ENCODE data around the gene NKX6-2.
"Not testable (repeated sequence)": the region's sequence is repeated elsewhere in the genome, so short reads cannot be mapped to it uniquely, and the experiment has no call there.

Gene NKX6-2

DNA sequence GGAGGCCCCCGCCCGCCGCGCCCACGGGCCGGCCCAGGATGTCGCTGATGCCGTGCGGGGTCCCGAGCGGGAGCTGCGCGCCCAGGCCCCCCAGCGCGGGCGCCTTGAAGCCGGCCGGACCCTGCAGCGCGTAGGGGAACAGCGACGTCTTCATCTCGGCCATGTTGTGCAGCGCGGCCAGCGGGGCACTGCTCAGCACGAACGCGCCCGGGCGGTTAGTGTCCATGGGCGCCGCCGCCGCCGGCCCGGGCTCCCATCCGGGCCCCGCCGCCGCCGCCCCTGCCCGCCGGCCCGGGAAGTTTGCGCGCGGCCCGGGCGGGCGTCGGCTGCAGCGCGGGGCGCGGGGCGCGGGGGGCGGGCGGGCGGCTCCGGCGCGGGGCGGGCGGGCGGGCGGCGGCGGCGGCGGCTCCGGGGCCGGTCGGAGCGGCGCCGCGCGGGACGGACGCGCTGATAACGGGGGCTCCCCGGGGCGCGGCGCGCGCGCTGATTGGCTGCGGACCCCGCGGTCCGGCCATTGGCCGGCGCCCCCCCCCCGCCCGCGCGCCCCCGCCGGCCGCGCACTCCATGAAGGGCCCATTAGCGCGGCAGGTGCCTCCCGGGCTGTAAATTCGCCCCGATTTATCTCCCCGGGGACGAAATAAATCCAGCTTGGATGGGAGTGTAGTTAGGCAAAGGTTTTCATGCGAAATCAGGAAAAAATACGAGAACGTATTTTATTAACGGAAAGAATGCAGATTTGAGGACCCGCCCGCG is at the start of gene NKX6-2:
Gene NKX6-2, minus strand, starts transcription at position 425 of the 753 bp plus-strand sequence. Its CDS starts 199 bp downstream, at position 226.
- no peak for DNase-seq

DNA sequence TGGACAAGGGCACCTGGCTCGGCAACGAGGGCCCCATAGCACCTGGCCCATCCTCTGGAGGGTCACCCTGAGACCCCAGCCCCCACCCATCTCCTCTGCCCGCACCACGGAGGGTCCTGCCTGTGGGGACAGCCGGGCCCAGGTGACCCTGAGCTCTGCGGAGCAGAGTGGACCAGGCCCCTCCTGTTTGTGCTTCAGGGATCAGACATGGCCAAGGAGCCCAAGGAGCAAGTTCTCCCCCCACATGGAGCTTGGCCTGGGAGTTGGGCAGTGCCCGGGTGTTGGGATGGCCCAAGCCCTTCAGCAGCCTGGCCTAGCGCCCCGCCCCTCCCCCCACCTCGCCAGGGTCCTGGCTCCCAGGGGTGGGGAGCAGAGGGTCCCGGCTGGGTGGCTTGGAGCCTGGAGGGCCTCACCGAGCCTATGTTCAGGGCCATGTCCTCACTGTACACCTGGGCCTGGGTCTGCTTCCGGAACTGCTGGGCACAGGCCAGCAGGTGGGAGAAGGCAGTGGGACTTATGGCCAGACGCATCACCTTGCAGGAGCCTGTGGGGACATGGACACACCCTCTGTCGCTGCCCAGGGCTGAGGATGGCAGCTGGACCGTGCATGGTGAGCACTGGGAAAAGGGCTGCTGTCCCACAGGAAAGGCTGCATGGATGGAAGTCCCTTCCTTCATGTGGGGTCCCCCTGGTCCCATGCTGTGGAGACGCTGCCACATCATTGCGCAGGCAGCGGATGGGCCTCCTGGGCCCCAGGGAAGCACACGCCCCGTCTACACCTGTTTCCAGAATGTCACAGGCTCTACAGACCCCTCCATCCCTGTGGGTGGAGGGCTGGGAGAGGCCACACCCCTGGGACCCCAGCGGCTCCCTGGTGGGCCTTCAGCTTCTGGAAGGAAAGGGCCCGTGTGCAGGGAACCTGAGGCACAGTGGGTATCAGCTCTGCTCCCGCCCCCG is 49.2 kb upstream of the NKX6-2 start:
- no peak for DNase-seq

DNA sequence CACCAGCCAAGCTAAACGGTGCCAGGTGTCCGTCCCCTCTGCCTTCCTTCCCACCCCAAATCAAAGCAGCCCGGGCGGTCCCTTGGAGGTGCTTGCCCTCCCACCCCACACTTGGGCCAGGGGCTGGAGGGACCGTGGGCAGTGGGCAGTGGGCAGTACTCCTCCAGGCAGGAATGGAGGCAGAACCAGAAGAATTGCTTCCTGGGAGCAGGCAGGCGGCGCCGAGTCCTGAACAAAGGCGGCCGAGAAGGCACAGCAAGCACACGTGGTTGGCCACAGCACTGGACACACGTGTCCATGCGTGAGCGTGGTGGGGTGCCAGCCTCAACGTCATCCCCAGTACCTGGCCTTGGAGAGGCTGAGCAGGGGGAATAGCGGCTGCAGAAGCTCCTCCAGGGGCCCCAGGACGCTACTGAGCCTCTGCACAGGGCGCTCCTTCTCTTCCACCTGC is 48.4 kb upstream of the NKX6-2 start:
- DNase-seq: no peak

DNA sequence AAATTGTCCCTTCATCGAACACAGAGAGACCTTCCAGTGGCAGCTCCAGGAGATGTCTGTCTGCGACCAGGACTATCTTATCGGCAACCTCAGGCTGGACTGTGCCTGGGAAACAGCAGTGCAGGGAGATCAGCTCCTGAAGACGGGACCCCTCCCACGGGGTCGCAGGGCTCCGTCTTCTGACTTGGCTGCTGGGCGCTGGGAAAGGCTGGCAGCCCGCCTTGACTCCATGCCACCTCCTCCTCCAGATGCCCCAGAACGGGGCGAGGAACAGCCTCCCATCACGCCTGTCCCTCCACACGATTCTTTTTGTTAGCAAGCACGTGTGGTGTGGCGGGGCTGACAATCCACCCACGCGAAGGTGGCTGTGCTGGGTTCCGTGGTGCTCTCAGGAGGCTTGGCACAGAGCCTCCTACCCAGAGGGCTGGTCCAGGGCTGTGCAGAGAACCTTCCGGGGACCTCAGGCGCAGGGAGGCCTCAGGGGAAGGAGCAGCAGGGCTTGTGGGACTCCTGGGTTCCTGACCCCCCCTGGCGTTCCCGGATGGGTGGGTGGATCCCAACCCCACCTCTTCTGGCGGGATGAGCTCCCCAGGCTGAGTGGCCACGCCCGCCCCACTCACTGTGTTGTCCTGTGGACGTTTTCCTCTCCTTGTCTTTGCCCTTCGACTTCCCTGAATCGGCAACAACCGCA is 47.6 kb upstream of the NKX6-2 start:
- DNase-seq: no peak

DNA sequence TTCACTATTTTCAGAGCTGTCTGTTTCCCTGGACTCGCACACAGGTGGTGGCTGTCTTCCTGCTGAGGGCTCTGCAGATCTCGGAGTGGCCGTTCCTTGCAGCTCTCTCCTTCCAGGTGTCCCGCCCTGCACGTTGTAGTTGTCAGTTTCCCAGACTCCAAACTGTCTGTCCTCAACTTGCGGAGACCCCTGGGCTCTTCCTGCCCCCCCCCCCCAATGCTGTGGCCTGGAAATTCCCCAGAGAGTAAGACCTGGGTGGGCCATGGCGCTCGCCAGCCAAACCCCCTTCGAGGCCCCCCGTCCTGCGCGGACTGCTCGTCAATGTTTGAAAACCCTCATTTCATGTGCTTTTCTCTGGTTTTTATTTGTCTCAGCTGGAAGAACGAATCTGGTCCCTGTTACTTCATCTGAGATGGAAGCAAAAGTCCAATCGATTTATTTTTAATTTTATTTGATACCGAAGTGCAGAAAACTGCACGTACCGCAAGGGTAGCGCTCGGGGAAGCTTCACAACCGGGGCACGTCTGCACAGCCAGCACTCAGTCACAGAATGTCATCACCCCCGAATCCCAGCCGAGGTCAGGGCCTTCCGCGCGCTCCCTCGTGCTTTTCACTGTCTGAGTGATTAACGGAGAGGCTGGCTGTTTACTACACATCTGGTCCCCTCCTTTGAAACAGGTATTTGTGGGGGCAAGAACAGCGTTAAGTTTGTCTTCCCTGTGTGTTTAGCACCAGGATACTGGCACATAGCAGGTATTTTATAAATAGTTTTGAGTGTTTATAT is 46.4 kb upstream of the NKX6-2 start:
- no peak for DNase-seq

- no peak for DNase-seq
Measured at GRCh38 chr10:132829403-132829802, 43.5 kb upstream of the NKX6-2 start.

GRCh38 chr10:132828681-132829080 is 42.7 kb upstream of the NKX6-2 start:
- no peak for DNase-seq

DNA sequence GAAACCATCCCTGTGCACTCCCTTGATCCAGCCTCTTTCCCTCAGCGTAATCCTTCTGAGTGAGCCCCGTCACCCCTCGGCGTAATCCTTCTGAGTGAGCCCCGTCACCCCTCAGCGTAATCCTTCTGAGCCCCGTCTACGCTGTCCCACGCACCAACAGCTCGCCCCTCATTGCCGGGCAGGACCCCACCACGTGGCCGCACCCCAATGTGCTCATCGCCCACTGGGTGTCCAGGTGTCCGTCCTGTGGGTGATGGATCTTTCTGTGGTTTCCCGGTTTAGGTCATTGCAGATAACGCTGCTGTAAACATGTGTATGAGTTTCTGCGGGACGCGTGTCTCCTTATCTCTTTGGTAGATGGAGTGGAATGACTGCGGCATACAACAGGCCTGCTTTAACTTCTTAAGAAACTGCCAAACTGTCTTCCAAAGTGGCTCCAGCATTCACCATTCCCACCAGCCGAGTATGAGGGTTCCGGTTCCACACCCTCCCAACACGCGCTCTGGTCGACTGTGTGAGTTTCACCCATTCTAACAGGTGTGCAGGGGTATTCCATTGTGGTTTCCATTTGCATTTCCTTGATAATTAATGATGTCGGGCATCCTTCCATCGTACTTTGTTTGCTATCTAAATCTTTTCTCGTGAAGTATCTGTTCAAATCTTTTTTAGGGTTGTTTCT is 42.1 kb upstream of the NKX6-2 start:
- no peak for DNase-seq

DNA sequence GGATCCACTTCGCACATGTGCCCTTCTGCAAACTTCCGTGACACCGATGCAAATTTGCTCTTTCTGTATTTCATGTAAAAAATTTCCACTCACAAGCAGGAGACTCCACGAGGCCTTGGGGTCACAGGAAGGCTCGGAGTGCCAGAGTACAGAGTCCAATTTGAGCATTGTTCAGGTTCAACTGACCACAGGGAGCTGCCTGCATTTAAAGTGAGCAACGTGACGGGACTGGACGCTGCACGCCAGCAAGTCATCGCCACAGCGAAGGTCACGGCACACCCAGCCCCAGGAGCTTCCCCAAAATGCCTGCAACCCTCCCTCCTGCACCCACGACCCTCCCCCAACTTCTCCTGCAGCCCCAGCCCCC is 41.5 kb upstream of the NKX6-2 start:
- no peak for DNase-seq

GRCh38 chr10:132826524-132827422 is 40.8 kb upstream of the NKX6-2 start:
- DNase-seq: no peak

GRCh38 chr10:132825783-132826523 is 40.0 kb upstream of the NKX6-2 start:
- DNase-seq: not testable (repeated sequence)

DNA sequence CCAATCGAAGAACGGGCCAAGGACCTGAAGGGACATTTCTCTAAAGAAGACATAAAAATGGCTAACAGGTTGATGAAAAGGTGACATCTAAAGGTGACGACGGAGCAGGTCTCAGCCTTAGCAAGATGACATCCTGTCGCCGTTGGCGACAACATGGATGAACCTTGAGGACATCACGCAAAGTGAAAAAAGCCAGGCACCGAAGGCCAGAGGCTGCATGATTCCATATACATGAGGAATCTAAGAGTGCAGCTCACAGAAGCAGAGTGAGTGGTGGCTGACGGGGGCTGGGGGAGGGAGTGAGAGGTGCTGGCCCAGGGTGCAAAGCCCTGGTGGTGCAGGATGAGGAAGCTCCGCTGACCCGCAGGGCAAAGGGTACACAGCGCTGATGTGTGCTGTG is 34.1 kb upstream of the NKX6-2 start:
- no peak for DNase-seq

- no peak for DNase-seq
Measured at GRCh38 chr10:132817701-132818211, 31.8 kb upstream of the NKX6-2 start.

DNA sequence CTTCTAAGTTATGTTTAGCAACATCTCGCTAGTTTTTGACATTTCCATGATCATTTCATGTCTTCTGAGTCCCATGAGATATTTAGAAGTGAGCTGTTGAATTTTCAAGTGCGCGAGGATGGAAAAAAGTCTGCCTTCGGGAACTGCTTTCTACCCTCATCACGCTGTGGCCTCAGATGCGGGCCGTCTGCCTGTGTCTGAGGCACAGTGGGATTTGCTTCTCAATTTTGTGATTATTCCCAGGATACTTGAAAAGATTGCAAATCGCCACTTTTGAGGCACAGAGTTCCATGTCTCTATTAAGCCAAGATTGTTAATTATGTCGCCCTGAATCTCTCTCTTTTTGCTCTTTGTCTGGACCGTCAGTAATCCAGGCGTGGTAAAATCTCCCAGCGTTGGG is 30.8 kb upstream of the NKX6-2 start:
- DNase-seq: no peak

DNA sequence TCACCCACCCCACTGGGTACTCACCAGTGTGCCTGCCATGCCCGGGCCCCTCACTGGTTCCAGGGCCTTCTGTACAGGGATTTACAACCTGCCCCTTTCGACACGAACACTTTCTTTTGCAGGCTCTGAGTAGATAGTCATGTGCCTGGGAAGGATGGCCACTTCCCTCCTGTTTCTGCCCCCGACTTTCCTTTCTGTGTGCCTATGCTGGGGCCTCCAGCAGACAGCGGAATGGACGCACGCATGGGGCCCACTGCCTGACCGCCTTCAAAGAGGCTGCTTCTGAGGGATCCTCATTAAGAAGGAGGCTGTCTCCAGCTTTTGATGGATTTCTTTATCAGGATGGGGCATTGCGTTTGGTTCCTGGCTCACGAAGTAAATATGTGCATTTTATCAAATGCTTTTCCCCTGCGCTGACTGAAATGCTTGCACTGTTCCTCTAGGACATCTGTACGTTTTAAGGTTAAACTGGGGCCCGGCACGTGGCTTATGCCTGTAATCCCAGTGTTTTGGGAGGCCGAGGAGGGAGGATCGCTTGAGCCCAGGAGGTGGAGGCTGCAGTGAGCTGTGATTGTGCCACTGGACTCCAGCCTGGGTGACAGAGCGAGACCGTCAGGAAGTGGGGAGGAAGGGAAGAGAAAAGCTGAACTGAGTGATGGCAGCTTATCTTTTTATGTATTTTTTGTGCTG is 29.4 kb upstream of the NKX6-2 start:
- DNase-seq: no peak

- DNase-seq: no peak
Measured at GRCh38 chr10:132814469-132814856, 28.5 kb upstream of the NKX6-2 start.

- DNase-seq: no peak
Measured at GRCh38 chr10:132813560-132814468, 27.9 kb upstream of the NKX6-2 start.

DNA sequence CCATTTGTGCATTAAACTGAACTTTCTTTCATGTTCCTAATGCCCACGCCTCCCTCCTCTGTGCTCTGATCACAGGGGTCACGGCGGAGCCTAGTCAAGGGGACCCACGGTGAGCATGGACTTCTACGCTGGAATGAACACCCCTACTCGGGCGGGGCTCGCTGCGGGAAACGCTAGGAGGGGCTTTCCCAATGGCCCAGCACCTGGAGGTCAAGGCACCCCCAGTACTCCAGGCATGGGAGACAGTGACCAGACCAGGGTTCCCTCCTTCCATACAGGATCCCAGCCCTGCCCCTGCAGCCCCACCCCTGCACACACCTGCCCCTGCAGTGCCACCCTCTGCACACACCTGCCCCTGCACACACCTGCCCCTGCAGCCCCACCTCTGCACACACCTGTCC is 27.1 kb upstream of the NKX6-2 start:
- DNase-seq: no peak

Data from NCI-H1694 (cell line).